GM21515 (cell line): Measurements from ENCODE around the gene SMIM11.
"Not testable (repeated sequence)": the region's sequence is repeated elsewhere in the genome, so short reads cannot be mapped to it uniquely, and the experiment has no call there.

ENCODE experiments used
- ATAC-seq: cut with Tn5 transposase; IDR thresholded peaks from one replicate; pipeline ENCODE4 v1.9.1; 2021; ENCODE audit not compliant: unreplicated experiment

Gene SMIM11

DNA sequence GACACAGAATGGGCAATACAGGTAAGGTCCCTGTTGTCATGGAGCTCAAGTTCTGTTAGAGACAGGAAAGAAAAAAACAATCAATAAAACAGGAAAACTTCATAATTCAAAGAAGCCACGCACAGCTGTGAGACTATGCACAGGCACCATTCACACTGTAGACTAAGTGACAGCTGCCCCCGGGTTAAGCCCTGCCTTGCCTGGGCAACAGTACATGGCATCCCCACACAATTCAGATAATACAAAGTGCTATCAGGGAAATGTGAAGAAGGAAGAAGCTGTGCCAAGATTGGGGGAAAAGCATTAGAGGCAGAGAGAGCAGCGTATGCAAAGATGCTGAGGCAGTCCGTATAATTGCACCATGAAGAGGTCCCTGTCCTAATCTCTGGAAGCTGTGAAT lies 20.5 kb upstream of the SMIM11 start:
- no peak for ATAC-seq

DNA sequence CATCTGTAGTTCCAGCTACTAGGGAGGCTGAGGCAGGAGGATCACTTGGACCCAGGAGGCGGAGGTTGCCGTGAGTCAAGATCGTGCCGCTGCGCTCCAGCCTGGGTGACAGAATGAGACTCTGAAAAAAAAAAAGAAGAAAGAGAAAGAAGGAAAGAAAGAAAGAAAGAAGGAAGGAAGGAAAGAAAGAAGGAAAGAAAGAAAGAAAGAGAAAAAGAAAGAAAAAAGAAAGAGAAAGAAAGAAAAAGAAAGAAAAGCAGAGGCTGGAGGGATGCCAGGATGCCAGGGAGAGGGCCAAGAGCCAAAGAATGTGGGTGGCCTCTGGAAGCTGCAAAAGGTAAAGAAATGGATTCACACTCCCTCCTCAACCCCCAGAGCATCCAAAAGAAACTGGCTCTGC lies 19.7 kb upstream of the SMIM11 start:
- ATAC-seq: no peak

DNA sequence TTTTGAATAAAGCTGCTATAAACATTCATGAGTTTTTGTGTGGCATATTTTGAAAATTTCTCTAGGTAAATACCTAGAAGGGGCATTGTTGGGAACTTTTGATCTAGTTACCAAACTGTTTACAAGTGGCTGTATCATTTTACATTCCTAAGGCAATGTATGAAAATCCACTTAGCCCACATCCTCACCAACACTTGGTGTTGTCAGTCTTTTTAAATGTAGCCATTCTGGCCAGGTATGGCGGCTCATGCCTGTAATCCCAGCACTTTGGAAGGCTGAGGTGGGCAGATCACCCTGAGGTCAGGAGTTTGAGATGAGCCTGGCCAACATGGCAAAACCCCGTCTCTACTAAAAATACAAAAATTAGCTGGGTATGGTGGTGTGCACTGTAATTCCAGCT lies 17.4 kb upstream of the SMIM11 start:
- ATAC-seq: no peak

DNA sequence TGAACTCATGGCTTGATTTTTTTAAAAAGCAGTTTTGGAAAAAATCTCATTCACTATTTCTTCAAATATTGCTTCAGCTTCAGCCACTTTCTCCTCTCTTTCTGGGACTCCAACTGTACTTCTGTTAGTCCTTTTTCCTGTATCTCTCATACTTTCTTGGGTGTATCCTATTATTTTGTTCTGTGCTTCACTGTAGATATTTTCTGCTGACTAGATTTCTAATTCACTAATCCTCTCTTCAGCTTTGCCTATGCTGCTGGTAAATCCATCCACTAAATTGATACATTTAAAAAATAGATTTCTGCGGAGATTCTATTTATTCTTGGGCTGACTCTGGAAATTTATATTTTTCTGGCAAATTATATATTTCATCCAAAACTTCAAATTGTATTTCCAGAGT lies 16.4 kb upstream of the SMIM11 start:
- ATAC-seq: no peak

DNA sequence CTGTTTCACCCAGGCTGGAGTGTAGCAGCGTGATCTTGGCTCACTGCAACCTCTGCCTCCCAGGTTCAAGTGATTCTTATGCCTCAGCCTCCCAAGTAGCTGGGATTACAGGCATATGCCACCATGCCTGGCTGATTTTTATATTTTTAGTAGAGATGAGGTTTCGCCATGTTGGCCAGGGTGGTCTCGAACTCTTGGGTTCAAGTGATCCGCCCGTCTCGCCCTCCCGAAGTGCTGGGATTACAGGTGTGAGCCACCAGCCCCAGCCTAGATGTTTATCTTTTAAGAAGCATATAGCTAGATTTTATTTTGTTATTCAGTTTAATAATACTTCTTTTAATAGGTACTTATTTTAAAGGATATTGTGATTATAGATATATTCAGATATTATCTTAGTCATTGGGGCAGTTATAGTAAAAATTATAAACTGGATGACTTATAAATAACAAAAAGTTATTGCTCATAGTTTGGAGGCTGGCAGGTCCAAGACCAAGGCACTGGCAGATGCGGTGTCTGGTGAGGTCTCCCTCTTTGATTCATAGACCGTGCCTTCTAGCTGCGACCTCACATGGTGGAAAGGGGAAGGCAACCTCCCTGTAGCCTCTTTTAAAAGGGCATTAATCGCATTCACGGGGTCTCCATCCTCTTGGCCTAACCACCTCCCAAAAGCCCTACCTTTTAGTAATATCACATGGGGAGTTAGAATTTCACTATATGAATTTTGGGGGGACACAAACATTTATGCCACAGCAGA lies 14.6 kb upstream of the SMIM11 start:
- no peak for ATAC-seq

DNA sequence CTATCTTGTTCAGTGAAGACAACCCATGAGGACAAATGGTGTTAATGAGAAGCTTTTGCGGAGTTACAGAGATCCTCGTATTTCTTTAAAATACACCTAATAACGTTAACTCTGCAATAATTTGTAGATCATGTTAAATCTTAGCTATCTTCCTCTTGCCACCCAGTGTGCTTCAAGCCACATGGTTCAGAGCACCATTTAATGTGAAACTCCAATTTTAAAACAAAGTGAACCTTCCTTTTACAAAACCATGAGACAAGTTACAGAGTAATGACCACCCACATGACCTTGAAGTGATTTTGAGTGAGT lies 13.2 kb upstream of the SMIM11 start:
- no peak for ATAC-seq

DNA sequence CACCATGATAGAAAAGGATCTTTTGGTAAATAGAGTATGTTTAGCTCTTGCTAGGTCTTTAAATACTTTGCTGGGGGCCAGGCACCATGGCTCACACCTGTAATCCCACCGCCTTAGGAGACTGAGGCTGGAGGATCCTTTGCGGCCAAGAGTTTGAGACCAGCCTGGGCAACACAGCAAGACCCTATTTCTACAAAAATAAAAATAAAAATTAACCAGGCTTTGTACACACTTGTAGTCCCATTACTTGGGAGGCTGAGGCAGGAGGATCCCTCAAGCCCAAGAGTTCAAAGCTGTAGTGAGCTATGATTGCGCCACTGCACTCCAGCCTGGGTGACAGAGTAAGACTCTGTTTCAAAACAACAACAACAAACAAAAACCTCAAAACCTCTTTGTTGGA lies 12.6 kb upstream of the SMIM11 start:
- ATAC-seq: no peak

DNA sequence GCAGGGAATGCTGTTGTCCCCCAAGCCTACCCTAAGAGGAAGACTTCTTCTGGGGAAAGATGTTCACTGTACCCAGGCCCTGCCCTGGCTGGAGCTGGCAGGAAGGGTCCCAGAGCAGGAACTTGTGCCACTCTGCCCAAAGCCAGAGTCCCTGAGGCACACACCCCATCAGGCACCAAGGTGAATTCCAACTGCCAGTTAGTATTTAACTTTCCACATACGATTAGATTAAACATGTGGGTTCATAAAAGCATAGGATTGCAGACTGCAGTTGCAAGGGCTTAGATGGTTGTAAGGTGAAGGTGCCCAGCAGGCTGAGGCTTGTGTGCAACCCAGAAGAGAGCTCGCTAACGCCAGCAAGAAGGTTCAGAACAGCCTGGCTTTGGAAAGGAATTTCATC lies 11.6 kb upstream of the SMIM11 start, which contains the start of gene KCNE2:
Gene KCNE2, plus strand, starts transcription at position 274 of the 400 bp plus-strand sequence. CDS start 6,473 bp downstream, outside the sequence.
- no peak for ATAC-seq

DNA sequence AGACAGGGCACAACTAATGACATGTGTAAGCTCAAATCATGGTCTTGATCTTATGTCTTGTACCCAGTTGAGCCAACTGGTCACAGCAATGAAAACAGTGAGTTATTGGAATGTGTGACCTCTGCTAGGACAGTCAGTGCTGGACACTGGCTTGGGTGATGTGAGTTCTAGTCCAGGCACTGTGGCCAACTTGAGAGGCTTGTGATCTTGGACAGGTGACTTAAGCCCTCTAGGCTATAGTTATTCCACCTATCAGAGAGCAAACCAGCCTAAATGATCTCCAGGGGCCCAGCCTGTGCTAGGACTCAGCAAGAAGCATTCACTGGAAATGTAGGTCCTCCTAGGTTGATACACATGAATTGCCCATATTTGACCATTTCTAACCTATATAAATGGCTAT lies 10.4 kb upstream of the SMIM11 start:
- no peak for ATAC-seq

DNA sequence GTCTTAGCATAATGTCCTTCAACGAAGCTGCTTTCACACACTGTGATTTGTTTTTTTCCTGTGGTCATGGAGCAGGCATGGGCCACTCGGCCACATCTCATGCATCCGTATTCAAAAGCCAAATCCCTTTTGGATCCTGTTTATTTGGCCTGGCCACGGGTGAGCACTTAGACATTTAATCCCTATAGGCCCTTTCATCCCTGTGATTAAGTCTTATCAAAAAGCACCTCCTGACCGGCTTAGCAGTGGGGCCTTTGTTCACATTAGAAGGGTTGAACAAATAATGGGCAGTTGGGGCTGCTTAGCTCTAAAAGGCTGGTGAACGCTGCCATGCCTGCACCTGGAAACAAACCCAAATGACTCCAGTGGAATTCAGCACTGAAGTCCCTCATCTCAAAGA lies 9.5 kb upstream of the SMIM11 start:
- ATAC-seq: no peak

DNA sequence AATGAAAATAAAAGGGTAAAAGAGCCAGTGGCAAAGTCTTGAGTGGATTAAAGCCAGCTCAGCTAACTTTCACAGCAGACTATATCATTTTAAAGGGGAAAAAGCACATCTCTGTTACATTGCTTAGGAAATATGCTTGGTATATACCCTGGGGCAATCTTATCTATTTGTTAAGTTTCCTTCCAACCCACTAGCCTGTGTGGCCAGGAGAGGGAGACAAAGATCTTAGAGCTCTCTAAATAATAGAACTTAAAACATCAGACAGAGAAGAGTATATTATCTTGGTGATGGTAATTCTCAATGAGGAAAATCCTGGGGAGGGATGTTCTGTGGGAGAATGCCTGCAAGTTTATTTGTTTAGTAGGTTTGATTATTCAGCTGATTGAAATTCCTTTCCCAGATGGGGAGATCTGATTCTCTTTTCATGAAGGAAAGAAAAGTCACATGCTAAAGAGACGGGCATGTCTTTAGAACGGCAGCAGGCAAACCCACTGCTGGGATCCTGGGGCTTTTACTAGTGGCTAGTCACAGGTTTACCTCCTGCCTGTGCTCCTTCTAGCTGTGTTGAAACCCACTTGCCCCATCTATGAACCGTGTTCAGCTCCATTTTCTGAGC lies 7.9 kb upstream of the SMIM11 start:
- ATAC-seq: no peak

DNA sequence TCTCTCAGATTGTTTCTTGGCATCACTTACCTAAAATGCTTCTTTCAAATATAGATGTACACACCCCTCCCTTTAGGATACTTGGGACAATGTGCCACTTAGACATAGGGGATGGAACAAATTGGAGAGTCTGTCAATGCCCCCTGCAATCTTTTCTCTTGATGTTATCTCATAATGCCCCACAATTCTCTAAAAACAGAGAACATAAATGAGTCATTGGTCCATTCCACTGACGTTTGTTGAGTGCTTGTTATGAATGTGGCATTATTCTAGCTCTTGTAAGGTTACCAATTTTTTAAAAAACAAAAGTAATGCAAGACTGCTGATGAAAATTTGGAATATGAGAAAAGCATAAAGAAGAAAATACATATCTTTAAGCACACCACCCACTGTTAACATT lies 5.6 kb upstream of the SMIM11 start:
- no peak for ATAC-seq

DNA sequence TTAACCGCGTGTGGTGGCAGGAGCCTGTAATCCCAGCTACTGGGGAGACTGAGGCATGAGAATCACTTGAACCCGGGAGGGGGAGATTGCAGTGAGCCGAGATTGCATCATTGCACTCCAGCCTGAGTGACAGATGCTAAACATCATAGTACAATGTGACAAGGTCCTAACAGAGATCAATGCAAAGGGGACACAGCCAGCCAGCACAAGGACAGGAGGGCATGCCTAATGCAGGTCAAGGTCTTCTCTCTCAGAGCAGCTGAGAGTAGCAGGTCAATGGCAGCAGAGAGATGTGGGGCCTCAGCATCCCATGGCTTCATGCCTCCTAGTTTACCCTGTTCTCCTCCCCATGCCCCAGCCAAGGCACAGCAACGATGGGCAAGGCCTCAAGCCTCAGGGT lies 3.0 kb upstream of the SMIM11 start:
- no peak for ATAC-seq

DNA sequence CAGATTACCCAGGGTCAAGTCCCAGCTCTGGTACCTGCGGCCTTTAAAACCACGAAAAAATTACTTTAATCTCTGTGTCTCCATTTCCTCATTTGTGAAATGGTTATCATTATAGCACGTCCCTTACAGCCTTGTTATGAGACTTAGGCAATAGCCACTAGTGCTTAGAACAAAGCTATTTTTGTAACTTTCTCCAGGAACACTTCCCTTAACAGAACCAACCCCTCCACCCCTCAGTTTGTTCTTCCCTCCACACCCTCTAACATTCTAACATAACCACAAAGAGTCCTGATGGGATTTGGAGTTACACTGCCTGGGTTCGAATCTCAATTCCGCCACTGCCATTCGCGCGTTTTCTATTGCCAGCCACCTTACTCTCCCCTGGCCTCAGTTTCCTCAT lies 845 bp upstream of the SMIM11 start:
- ATAC-seq: not testable (repeated sequence)

DNA sequence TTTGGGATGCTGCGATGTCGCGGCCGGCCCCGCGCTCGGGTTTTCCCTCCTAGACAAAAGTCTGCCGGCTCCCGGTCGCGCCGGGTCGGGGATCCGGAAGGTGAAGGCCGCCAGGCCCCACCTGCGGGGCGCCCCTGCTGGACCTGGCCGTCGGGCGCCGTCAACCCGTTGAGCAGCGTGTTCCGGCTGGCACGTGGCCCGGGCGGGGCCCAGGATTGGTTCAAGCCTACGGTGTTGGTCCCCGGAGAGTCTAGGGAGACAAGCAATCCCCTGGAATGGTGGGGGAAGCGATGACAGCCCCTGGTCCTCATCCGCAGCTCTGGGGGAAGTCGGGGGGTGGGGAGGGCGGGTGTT lies 289 bp downstream of the SMIM11 start:
- peak; percentile 52 for ATAC-seq

DNA sequence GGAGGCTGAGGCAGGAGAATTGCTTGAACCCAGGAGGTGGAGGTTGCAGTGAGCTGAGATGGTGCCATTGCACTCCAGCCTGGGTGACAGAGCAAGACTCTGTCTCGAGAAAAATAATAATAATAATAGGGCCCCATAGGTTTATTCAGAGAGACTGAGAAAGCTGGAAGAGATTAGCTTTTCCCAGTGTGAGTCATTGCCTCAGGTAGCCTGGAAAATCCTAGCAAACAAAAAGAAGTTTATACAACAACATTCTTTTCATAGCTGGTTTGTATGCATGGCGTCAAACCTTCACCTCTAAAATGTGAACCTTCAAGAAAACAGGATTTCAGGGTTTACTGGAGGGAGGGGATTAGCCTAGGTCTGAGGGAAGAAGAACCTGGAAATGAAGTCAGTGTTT lies 7.8 kb downstream of the SMIM11 start:
- ATAC-seq: not testable (repeated sequence)

DNA sequence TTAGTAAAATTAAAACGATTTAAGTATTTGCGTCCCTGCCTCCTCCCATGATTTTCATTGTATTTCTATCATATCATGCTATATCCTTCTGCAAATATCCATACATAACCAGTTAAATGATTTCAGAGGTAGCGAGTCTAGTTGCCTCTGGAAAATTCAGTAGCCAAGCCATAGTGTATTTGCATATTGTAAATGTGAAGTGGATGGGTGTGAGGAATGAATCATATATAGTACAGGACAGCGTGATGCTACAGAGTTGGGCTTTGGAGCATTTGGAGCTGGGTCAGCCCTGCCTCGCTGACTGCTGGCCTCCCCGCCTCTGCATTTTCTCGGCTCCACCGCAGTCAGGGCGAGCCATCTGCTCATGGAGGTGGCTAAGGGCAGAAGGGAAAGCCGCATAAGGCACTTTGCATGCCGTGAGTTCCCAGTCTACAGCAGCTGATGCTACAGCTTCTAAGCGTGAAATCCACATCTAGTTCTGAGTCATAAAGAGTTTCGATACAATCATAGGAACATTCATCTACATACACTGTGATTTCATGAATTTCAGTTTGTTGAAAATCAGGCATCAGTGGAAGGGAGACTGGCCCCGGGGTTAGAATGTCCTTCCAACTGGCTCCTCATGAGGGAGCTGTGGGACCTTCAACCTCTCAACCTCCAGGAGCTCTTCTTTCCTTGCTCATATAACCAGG lies 8.6 kb downstream of the SMIM11 start:
- ATAC-seq: peak; percentile 89

DNA sequence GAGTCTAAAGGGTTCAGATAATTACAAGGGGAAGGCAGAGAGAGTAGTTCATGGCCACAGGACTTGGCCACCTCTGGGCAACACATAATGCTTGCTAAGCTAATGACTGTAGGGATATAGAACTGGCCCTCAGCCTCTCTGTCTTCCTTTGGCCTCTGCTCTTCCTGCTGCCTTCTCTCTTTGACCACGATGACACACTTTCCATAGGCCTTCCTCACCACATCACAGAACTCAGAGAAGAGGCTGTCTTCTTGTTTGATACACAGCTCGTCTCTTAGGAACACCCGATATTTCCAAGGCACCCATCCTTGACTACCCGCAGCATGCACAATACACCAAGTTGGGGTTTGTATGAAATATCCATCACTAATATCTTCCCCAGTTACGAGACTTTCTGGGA lies 25.2 kb downstream of the SMIM11 start:
- ATAC-seq: not testable (repeated sequence)

DNA sequence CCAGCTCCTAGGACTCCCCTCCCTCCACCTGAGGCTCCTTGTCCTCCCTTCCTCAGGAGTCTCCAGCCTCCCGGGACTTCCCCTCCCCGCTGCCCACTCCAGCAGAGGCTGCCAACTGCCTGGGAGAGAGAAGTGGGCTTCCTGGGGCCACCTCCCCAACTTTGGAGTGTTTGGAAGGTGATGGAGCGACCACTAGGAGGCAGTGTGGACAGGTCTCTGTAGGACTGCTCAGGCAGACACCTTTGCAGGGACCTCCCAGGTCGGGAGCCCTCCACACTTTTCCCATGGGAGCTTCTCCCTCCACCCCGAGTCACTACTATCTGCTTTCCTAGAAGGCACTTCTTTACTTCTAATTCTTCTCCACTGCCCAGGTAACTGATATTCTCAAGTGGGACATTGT lies 29.4 kb downstream of the SMIM11 start:
- ATAC-seq: not testable (repeated sequence)

DNA sequence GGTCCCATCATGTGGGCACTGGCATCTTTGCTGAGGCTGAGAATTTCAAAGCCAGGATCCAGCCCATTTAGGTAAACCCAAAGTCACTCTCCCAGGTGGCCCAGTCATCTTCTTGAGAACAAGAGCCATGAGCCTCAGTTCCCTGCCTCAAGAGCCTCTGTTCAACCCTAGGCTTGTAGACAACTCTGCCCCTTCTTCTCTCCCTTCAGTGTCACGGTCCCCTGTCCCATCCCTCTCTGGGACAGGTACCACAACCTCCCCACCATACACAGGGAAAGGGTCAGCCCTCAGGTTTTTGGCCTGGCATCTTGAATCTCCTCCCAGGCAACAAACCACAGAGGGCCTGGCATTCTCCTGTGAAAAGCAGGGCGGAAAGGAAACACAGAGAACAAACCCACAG lies 30.4 kb downstream of the SMIM11 start:
- not testable (repeated sequence) for ATAC-seq

DNA sequence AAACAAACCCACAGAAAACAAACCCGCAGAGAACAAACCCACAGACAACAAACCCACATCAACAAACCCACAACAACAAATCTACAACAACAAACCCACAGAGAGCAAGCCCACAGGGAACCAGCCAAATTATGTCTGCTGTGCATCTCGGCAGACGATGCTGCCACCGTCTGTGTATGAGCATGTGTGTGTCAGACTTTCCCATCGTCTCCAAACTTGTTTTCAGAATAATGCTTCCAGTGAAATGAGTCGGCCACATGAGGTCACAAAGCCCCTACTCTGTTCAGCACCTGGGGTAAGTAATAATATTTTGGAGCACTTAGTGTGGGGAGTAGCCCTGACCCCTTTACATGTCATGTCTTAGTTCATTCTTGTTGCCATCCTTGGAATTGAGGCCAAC lies 30.8 kb downstream of the SMIM11 start:
- ATAC-seq: not testable (repeated sequence)

DNA sequence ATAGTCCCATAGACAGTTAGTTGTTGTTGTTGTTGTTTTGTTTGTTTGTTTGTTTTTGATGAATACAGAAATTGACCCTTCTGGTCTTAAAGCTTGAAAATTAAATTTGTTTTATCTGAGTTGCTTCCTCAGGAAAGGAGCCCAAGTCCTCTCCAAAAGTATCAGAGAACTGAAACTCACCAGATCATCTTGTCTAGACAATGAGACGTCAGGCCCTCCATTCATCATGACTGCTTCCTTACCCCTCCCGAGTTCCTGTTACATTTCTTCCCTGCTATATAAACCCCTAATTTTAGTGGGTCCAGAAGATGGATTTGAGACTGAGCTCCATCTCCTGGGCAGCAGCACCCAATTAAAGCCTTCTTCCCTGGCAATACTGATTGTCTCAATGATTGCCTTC lies 31.4 kb downstream of the SMIM11 start:
- not testable (repeated sequence) for ATAC-seq
